ENCODE data around the gene KLF17.

KLF17 gene

DNA sequence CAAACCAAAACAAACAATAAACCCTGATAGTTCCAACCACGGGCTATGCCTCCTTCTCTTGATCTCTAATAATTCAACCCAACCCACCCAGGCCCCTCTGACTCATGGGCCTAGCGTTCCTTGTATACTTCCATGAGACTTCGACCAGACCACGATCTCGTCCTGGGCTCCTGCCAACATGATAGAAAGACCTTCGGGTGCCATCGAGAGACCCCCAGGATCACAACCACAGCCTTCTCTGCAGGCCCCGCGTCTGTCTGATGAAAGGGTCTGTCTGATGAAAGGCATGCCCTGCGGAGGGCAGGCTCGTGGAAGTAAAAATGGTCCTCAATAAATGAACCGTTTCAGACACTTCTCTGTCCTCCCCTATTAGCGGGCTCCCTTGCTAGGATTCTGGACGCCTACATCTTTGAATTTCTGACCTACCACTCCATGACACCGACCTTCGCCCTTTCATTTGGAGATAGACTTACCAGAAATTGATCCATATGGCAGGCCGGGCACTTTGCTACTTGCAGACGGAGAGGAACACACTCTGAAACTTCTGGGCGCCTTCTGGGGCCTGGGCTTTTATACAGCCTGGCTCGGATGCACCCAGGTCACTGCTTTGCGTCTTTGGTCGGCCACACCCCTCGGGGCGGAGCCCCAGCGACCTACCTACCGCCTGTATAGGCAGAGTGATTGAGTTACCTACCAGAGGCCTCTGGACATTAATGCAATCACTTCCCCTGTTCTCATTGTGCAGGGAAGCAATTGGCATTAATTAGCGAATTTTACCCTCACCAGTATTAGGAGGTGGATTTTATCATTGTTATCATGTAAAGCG, 28.1 kb downstream of the KLF17 start:
- no peak for DNase-seq (ENCODE audit: extremely low spot score)
- TF ChIP-seq, protein P1, sequence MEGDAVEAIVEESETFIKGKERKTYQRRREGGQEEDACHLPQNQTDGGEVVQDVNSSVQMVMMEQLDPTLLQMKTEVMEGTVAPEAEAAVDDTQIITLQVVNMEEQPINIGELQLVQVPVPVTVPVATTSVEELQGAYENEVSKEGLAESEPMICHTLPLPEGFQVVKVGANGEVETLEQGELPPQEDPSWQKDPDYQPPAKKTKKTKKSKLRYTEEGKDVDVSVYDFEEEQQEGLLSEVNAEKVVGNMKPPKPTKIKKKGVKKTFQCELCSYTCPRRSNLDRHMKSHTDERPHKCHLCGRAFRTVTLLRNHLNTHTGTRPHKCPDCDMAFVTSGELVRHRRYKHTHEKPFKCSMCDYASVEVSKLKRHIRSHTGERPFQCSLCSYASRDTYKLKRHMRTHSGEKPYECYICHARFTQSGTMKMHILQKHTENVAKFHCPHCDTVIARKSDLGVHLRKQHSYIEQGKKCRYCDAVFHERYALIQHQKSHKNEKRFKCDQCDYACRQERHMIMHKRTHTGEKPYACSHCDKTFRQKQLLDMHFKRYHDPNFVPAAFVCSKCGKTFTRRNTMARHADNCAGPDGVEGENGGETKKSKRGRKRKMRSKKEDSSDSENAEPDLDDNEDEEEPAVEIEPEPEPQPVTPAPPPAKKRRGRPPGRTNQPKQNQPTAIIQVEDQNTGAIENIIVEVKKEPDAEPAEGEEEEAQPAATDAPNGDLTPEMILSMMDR (IDR thresholded peaks at IDR 0.05; ENCODE audit: control extremely low read depth, extremely low read depth, low read depth, missing control alignments), result no peak
- POLR2A ChIA-PET, result no interaction called here
- CTCF ChIA-PET, result no interaction called here

- ChIA-PET CTCF (no interaction called here), POLR2A (no interaction called here)
- DNase-seq (ENCODE audit: extremely low spot score), result no peak
- TF ChIP-seq, protein P1 (IDR thresholded peaks at IDR 0.05; ENCODE audit: control extremely low read depth, extremely low read depth, low read depth, missing control alignments), result no peak
Observed at GRCh38 chr1:44147582-44147981, 29.0 kb downstream of the KLF17 start.

DNA sequence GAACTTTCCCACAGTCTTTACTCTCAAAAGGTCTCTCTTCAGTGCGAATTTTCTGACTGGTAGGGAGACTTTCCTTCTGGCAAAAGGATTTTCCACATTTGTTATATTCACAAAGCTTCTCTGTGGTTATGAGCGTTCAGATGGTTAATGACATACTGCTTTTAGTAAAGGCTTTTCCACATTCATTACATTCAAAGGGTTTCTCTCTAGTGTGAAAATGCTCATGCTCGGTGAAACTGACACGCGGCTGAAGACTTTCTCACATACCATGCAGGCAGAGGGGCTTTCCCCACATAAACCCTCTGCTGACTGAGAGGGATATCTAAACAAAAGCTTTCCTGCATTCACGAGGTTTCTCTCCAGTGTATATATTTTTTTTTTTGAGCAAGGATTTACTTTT, 32.7 kb downstream of the KLF17 start:
- CTCF ChIA-PET, result interaction anchor here (0.9 to 1.6 kb wide), 5 partner anchors 12 to 64 kb away, joined by 3 to 6 read pairs (median 3); partner anchors contain the start of gene DMAP1
- TF ChIP-seq, protein P1 (IDR thresholded peaks at IDR 0.05; ENCODE audit: control extremely low read depth, extremely low read depth, low read depth, missing control alignments), result no peak
- POLR2A ChIA-PET, result interaction anchor here (0.6 kb wide), 1 partner anchor 15 kb away, joined by 3 read pairs; no protein-coding TSS in a partner anchor
- DNase-seq (ENCODE audit: extremely low spot score), result peak; percentile 43

- CTCF ChIA-PET, result interaction anchor here (0.9 to 1.6 kb wide), 6 partner anchors 9 to 64 kb away, joined by 3 to 6 read pairs (median 3); partner anchors contain the start of gene DMAP1
- POLR2A ChIA-PET, result interaction anchor here (0.6 kb wide), 1 partner anchor 15 kb away, joined by 3 read pairs; no protein-coding TSS in a partner anchor
- no peak for DNase-seq (ENCODE audit: extremely low spot score)
- TF ChIP-seq, protein P1 (IDR thresholded peaks at IDR 0.05; ENCODE audit: control extremely low read depth, extremely low read depth, low read depth, missing control alignments), result no peak
Observed at GRCh38 chr1:44151808-44152207, 33.2 kb downstream of the KLF17 start.

- TF ChIP-seq, protein P1 (IDR thresholded peaks at IDR 0.05; ENCODE audit: control extremely low read depth, extremely low read depth, low read depth, missing control alignments), result no peak
- DNase-seq (ENCODE audit: extremely low spot score), result no peak
- ChIA-PET POLR2A (no interaction called here), CTCF (interaction anchor here (1.0 to 1.6 kb wide), 2 partner anchors 10 to 15 kb away, joined by 3 to 6 read pairs; no protein-coding TSS in a partner anchor)
Observed at GRCh38 chr1:44152692-44153091, 34.1 kb downstream of the KLF17 start.

DNA sequence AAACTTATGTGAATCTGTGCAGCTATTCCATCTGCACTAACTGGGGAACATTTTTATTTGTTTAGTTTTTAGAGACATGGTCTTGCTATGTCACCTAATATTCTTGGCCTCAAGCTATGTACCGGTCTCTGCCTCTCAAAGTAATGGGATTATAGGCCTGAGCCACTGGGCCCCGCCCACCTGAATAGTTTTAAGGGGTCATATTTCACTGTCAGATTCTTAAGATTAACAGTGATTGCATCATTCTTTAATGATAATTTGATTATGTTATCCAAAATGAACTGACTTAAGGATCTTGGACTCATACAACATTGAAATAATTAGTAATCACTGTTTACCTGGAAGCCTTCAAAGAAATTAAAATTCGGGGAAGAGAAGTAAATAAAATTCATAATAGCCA, 35.4 kb downstream of the KLF17 start:
- ChIA-PET CTCF (no interaction called here), POLR2A (no interaction called here)
- TF ChIP-seq, protein P1 (IDR thresholded peaks at IDR 0.05; ENCODE audit: control extremely low read depth, extremely low read depth, low read depth, missing control alignments), result no peak
- DNase-seq (ENCODE audit: extremely low spot score), result no peak
